ENCODE results near the gene XRCC6. TPM values are rescaled to one million over a fixed set of nuclear protein-coding genes. Genes with fewer than 3 reads are reported as not detected.
A peak's percentile ranks its signal among the peaks of the same experiment; 100 is the strongest.

Gene XRCC6
- total RNA-seq, 4 donors from 2014 or later, result 141 to 200 (median 178) TPM

GRCh38 chr22:41579997-41580355 is 41.1 kb upstream of the XRCC6 start:
- Histone ChIP-seq H3K36me3 (peaks cover 0 to 99% (median 13%) of the 10 kb centered on the region in 3 donors), H3K4me1 (peaks cover 0 to 6% (median 0%) of the 10 kb centered on the region in 4 donors), H3K27me3 (no peaks in the 10 kb centered on the region), H3K27ac (no peak overlapping the region), H3K9me3 (no peaks in the 10 kb centered on the region), H3K4me3 (no peak overlapping the region)
- 72 to 82% methylated on average over 6 of the region's 6 CpGs for WGBS, 2 donors
- no peak for DNase-seq (ENCODE audit: low spot score in 2 of 2)
- TF ChIP-seq EP300 (IDR thresholded peaks at IDR 0.05) (no peak), CTCF (IDR thresholded peaks at IDR 0.05) (no peak), POLR2A (IDR thresholded peaks at IDR 0.05) (no peak)

GRCh38 chr22:41582694-41583093 is 38.4 kb upstream of the XRCC6 start:
- DNase-seq (ENCODE audit: low spot score in 2 of 2), result no peak
- H3K9me3 ChIP-seq, result no peaks in the 10 kb centered on the region
- TF ChIP-seq CTCF (IDR thresholded peaks at IDR 0.05) (no peak), POLR2A (IDR thresholded peaks at IDR 0.05) (no peak), EP300 (IDR thresholded peaks at IDR 0.05) (no peak)
- H3K36me3 ChIP-seq, result peaks cover 0 to 84% (median 13%) of the 10 kb centered on the region in 3 donors
- no peaks in the 10 kb centered on the region for H3K27me3 ChIP-seq
- peaks cover 0 to 4% (median 2%) of the 10 kb centered on the region in 4 donors for H3K4me1 ChIP-seq
- WGBS, 2 donors, result 71% methylated on average over 8 of the region's 8 CpGs
- no peak overlapping the region for H3K27ac ChIP-seq
- H3K4me3 ChIP-seq, result no peak overlapping the region

- no peaks in the 10 kb centered on the region for H3K27me3 ChIP-seq
- TF ChIP-seq EP300 (IDR thresholded peaks at IDR 0.05) (no peak), POLR2A (IDR thresholded peaks at IDR 0.05) (no peak), CTCF (IDR thresholded peaks at IDR 0.05) (no peak)
- no peak overlapping the region for H3K27ac ChIP-seq
- no peak for DNase-seq (ENCODE audit: low spot score in 2 of 2)
- H3K4me1 ChIP-seq, result peaks cover 0 to 18% (median 15%) of the 10 kb centered on the region in 4 donors
- H3K36me3 ChIP-seq, result peaks cover 0 to 62% (median 13%) of the 10 kb centered on the region in 3 donors
- H3K9me3 ChIP-seq, result no peaks in the 10 kb centered on the region
- H3K4me3 ChIP-seq, result no peak overlapping the region
- WGBS, 2 donors, result 82 to 84% methylated on average over 6 of the region's 6 CpGs
Measured at GRCh38 chr22:41584881-41585280, 36.2 kb upstream of the XRCC6 start.

- peaks cover 0 to 52% (median 13%) of the 10 kb centered on the region in 3 donors for H3K36me3 ChIP-seq
Measured at GRCh38 chr22:41585898-41586297, 35.2 kb upstream of the XRCC6 start.

GRCh38 chr22:41587347-41587723 is 33.8 kb upstream of the XRCC6 start:
- Histone ChIP-seq H3K4me3 (no peak overlapping the region), H3K27me3 (no peaks in the 10 kb centered on the region), H3K36me3 (peaks cover 0 to 38% (median 13%) of the 10 kb centered on the region in 3 donors), H3K4me1 (peaks cover 0 to 18% (median 15%) of the 10 kb centered on the region in 4 donors), H3K9me3 (no peaks in the 10 kb centered on the region), H3K27ac (peak overlapping the region in 3 of 4 donors; percentile 84 to 91 (median 88))
- DNase-seq (ENCODE audit: low spot score in 2 of 2), result no peak
- 93 to 95% methylated on average over 7 of the region's 7 CpGs for WGBS, 2 donors
- TF ChIP-seq CTCF (IDR thresholded peaks at IDR 0.05) (no peak), EP300 (IDR thresholded peaks at IDR 0.05) (no peak), POLR2A (IDR thresholded peaks at IDR 0.05) (no peak)

More at GRCh38 chr22:41585898-41586297, 35.2 kb upstream of the XRCC6 start:
- Histone ChIP-seq H3K4me3 (no peak overlapping the region), H3K9me3 (no peaks in the 10 kb centered on the region), H3K27ac (no peak overlapping the region), H3K27me3 (no peaks in the 10 kb centered on the region), H3K4me1 (peaks cover 0 to 18% (median 15%) of the 10 kb centered on the region in 4 donors)
- no peak for TF ChIP-seq CTCF (IDR thresholded peaks at IDR 0.05)
- TF ChIP-seq EP300 (IDR thresholded peaks at IDR 0.05), result no peak
- TF ChIP-seq POLR2A (IDR thresholded peaks at IDR 0.05), result no peak
- 93 to 96% methylated on average over 7 of the region's 7 CpGs for WGBS, 2 donors
- no peak for DNase-seq (ENCODE audit: low spot score in 2 of 2)
